ENCODE measurements around the gene ATP11A. TPM values are rescaled to one million over a fixed set of nuclear protein-coding genes. Genes with fewer than 3 reads are reported as not detected.

Gene ATP11A
- total and polyA plus RNA-seq, 4 donors, result 18.0 to 24.7 (median 21.5) TPM

GRCh38 chr13:112688560-112689302, 1.1 kb upstream of the ATP11A start:
- Histone ChIP-seq H3K9me3 (ENCODE audit: control insufficient read depth, insufficient read depth, low read length) (no peaks in the 10 kb centered on the region), H3K4me3 (ENCODE audit: low read depth, low read length) (peak overlapping the region; percentile 65), H3K27me3 (ENCODE audit: control insufficient read depth, insufficient read depth, low read length) (no peaks in the 10 kb centered on the region), H3K27ac (ENCODE audit: low read depth, low read length) (no peak overlapping the region), H3K36me3 (ENCODE audit: control insufficient read depth, insufficient read depth, low read length) (no peaks in the 10 kb centered on the region), H3K4me1 (ENCODE audit: control insufficient read depth, insufficient read depth, low read length) (peaks cover 13% of the 10 kb centered on the region)
- 62% methylated on average over 6 of the region's 15 CpGs for WGBS (ENCODE audit: insufficient coverage)
- no peak for DNase-seq (ENCODE audit: low read depth in 4 of 6, low spot score in 6 of 6)

- 0% methylated on average over 76 of the region's 77 CpGs for WGBS (ENCODE audit: insufficient coverage)
- peaks cover 3% of the 10 kb centered on the region for H3K36me3 ChIP-seq (ENCODE audit: control insufficient read depth, insufficient read depth, low read length)
- H3K27me3 ChIP-seq (ENCODE audit: control insufficient read depth, insufficient read depth, low read length), result no peaks in the 10 kb centered on the region
- H3K4me1 ChIP-seq (ENCODE audit: control insufficient read depth, insufficient read depth, low read length), result peaks cover 18% of the 10 kb centered on the region
- H3K27ac ChIP-seq (ENCODE audit: low read depth, low read length), result no peak overlapping the region
- no peaks in the 10 kb centered on the region for H3K9me3 ChIP-seq (ENCODE audit: control insufficient read depth, insufficient read depth, low read length)
- peak overlapping the region; percentile 50 for H3K4me3 ChIP-seq (ENCODE audit: low read depth, low read length)
- peak in 2 of 6 donors; percentile 71 to 72 for DNase-seq (ENCODE audit: low read depth in 4 of 6, low spot score in 6 of 6)
Observed at GRCh38 chr13:112690283-112690929, 568 bp downstream of the ATP11A start.

- Histone ChIP-seq H3K27ac (ENCODE audit: low read depth, low read length) (no peak overlapping the region), H3K4me1 (ENCODE audit: control insufficient read depth, insufficient read depth, low read length) (peaks cover 18% of the 10 kb centered on the region), H3K27me3 (ENCODE audit: control insufficient read depth, insufficient read depth, low read length) (no peaks in the 10 kb centered on the region), H3K4me3 (ENCODE audit: low read depth, low read length) (no peak overlapping the region), H3K9me3 (ENCODE audit: control insufficient read depth, insufficient read depth, low read length) (no peaks in the 10 kb centered on the region), H3K36me3 (ENCODE audit: control insufficient read depth, insufficient read depth, low read length) (peaks cover 16% of the 10 kb centered on the region)
- DNase-seq (ENCODE audit: low read depth in 4 of 6, low spot score in 6 of 6), result peak in 1 of 6 donors; percentile 44
- WGBS (ENCODE audit: insufficient coverage), result 52% methylated on average over 3 of the region's 11 CpGs
Observed at GRCh38 chr13:112692104-112692503, 2.3 kb downstream of the ATP11A start.

- peaks cover 18% of the 10 kb centered on the region for H3K4me1 ChIP-seq (ENCODE audit: control insufficient read depth, insufficient read depth, low read length)
- WGBS (ENCODE audit: insufficient coverage), result no CpG with 5 or more reads among the region's 5 CpGs
- peaks cover 16% of the 10 kb centered on the region for H3K36me3 ChIP-seq (ENCODE audit: control insufficient read depth, insufficient read depth, low read length)
- no peaks in the 10 kb centered on the region for H3K27me3 ChIP-seq (ENCODE audit: control insufficient read depth, insufficient read depth, low read length)
- H3K9me3 ChIP-seq (ENCODE audit: control insufficient read depth, insufficient read depth, low read length), result no peaks in the 10 kb centered on the region
- no peak overlapping the region for H3K27ac ChIP-seq (ENCODE audit: low read depth, low read length)
- DNase-seq (ENCODE audit: low read depth in 4 of 6, low spot score in 6 of 6), result no peak
- no peak overlapping the region for H3K4me3 ChIP-seq (ENCODE audit: low read depth, low read length)
Observed at GRCh38 chr13:112692586-112692985, 2.7 kb downstream of the ATP11A start.

- WGBS (ENCODE audit: insufficient coverage), result 88% methylated on average over 13 of the region's 13 CpGs
- Histone ChIP-seq H3K4me1 (ENCODE audit: control insufficient read depth, insufficient read depth, low read length) (peaks cover 18% of the 10 kb centered on the region), H3K27ac (ENCODE audit: low read depth, low read length) (no peak overlapping the region), H3K27me3 (ENCODE audit: control insufficient read depth, insufficient read depth, low read length) (no peaks in the 10 kb centered on the region), H3K9me3 (ENCODE audit: control insufficient read depth, insufficient read depth, low read length) (no peaks in the 10 kb centered on the region), H3K4me3 (ENCODE audit: low read depth, low read length) (no peak overlapping the region), H3K36me3 (ENCODE audit: control insufficient read depth, insufficient read depth, low read length) (peaks cover 16% of the 10 kb centered on the region)
- no peak for DNase-seq (ENCODE audit: low read depth in 4 of 6, low spot score in 6 of 6)
Observed at GRCh38 chr13:112693831-112694497, 4.1 kb downstream of the ATP11A start.

- H3K27me3 ChIP-seq (ENCODE audit: control insufficient read depth, insufficient read depth, low read length), result no peaks in the 10 kb centered on the region
- peak in 1 of 6 donors; percentile 14 for DNase-seq (ENCODE audit: low read depth in 4 of 6, low spot score in 6 of 6)
- peaks cover 14% of the 10 kb centered on the region for H3K4me1 ChIP-seq (ENCODE audit: control insufficient read depth, insufficient read depth, low read length)
- 88% methylated on average over 4 of the region's 4 CpGs for WGBS (ENCODE audit: insufficient coverage)
- H3K4me3 ChIP-seq (ENCODE audit: low read depth, low read length), result no peak overlapping the region
- H3K9me3 ChIP-seq (ENCODE audit: control insufficient read depth, insufficient read depth, low read length), result no peaks in the 10 kb centered on the region
- peaks cover 17% of the 10 kb centered on the region for H3K36me3 ChIP-seq (ENCODE audit: control insufficient read depth, insufficient read depth, low read length)
- no peak overlapping the region for H3K27ac ChIP-seq (ENCODE audit: low read depth, low read length)
Observed at GRCh38 chr13:112695121-112695520, 5.3 kb downstream of the ATP11A start.

- 94% methylated on average over 50 of the region's 53 CpGs for WGBS (ENCODE audit: insufficient coverage)
- H3K4me1 ChIP-seq (ENCODE audit: control insufficient read depth, insufficient read depth, low read length), result peaks cover 8% of the 10 kb centered on the region
- H3K27me3 ChIP-seq (ENCODE audit: control insufficient read depth, insufficient read depth, low read length), result no peaks in the 10 kb centered on the region
- H3K4me3 ChIP-seq (ENCODE audit: low read depth, low read length), result no peak overlapping the region
- no peak for DNase-seq (ENCODE audit: low read depth in 4 of 6, low spot score in 6 of 6)
- no peaks in the 10 kb centered on the region for H3K9me3 ChIP-seq (ENCODE audit: control insufficient read depth, insufficient read depth, low read length)
- no peak overlapping the region for H3K27ac ChIP-seq (ENCODE audit: low read depth, low read length)
- peaks cover 19% of the 10 kb centered on the region for H3K36me3 ChIP-seq (ENCODE audit: control insufficient read depth, insufficient read depth, low read length)
Observed at GRCh38 chr13:112696001-112696868, 6.4 kb downstream of the ATP11A start.

GRCh38 chr13:112696869-112697465, 7.1 kb downstream of the ATP11A start:
- Histone ChIP-seq H3K36me3 (ENCODE audit: control insufficient read depth, insufficient read depth, low read length) (peaks cover 19% of the 10 kb centered on the region), H3K9me3 (ENCODE audit: control insufficient read depth, insufficient read depth, low read length) (no peaks in the 10 kb centered on the region), H3K27ac (ENCODE audit: low read depth, low read length) (no peak overlapping the region), H3K4me1 (ENCODE audit: control insufficient read depth, insufficient read depth, low read length) (peaks cover 5% of the 10 kb centered on the region), H3K4me3 (ENCODE audit: low read depth, low read length) (no peak overlapping the region), H3K27me3 (ENCODE audit: control insufficient read depth, insufficient read depth, low read length) (no peaks in the 10 kb centered on the region)
- no peak for DNase-seq (ENCODE audit: low read depth in 4 of 6, low spot score in 6 of 6)
- 96% methylated on average over 34 of the region's 34 CpGs for WGBS (ENCODE audit: insufficient coverage)
